Measurements from ENCODE around the gene LTBP3. TPM values are rescaled to one million over a fixed set of nuclear protein-coding genes. Genes with fewer than 3 reads are reported as not detected.
A peak's percentile ranks its signal among the peaks of the same experiment; 100 is the strongest.

Gene LTBP3
- total and polyA plus RNA-seq, 2 of the 13 experiments (the other 11 are each of a cell fraction or from before 2014, with no cell fraction given) = 12.2 to 68.1 TPM

DNA sequence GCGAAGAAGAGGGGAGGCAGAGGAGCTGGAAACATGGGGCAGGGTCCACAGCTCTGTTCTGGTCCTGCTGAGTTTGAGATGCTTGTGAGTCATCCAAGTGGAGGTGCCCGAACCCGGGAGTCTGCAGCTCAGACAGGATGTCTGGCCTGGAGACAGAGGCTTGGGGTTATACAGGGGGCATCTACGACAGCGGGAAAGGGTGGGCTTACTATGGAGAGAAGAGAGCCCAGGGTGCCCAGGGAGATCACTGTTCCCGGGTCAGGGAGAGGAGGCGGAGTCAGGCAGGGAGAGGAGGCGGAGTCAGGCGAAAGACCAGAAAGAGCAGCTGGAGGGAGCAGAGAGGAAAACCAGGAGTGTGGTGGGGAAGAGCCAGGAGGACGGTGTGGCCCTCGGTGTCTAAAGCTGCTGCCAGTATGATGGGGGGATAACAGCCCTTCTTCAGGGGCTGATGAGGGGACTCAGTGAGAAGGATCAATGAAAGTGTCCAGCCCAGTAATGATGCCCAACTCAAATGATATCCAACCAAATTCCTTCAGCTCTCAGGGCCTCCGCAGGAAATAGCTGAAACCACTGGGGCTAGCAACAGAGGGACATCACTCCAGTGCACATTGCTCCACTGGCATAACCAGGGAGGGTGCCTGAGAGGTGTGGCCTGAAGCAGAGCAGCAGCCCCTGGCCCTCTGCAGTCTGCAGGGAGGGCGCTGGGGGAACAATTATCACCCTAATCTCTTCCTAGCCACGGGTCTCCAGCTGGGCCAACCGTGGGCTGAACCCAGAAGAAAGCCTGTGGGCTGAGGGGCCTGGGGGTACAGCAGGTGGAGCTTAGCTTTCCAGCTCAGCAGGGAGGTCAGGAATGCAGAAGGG lies 2.6 kb upstream of the LTBP3 start (continued):
- TF ChIP-seq TBX2 (CRISPR knock-in tag; IDR thresholded peaks at IDR 0.05; ENCODE audit: borderline replicate concordance) = peak; percentile 16; the same call in 1 of the 2 replicates
- TF ChIP-seq, protein P1, sequence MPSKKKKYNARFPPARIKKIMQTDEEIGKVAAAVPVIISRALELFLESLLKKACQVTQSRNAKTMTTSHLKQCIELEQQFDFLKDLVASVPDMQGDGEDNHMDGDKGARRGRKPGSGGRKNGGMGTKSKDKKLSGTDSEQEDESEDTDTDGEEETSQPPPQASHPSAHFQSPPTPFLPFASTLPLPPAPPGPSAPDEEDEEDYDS (CRISPR knock-in tag; IDR thresholded peaks at IDR 0.05) = 0 out of 2 replicates have a peak, but pooled peaks have one; percentile 35
- TF ChIP-seq ZNF280B (CRISPR knock-in tag; IDR thresholded peaks at IDR 0.05; ENCODE audit: borderline replicate concordance) = 0 out of 2 replicates have a peak, but pooled peaks have one; percentile 17
- TF ChIP-seq ZNF326 (CRISPR knock-in tag; IDR thresholded peaks at IDR 0.05; ENCODE audit: borderline replicate concordance) = 0 out of 2 replicates have a peak, but pooled peaks have one; percentile 28
- TF ChIP-seq, protein P2, sequence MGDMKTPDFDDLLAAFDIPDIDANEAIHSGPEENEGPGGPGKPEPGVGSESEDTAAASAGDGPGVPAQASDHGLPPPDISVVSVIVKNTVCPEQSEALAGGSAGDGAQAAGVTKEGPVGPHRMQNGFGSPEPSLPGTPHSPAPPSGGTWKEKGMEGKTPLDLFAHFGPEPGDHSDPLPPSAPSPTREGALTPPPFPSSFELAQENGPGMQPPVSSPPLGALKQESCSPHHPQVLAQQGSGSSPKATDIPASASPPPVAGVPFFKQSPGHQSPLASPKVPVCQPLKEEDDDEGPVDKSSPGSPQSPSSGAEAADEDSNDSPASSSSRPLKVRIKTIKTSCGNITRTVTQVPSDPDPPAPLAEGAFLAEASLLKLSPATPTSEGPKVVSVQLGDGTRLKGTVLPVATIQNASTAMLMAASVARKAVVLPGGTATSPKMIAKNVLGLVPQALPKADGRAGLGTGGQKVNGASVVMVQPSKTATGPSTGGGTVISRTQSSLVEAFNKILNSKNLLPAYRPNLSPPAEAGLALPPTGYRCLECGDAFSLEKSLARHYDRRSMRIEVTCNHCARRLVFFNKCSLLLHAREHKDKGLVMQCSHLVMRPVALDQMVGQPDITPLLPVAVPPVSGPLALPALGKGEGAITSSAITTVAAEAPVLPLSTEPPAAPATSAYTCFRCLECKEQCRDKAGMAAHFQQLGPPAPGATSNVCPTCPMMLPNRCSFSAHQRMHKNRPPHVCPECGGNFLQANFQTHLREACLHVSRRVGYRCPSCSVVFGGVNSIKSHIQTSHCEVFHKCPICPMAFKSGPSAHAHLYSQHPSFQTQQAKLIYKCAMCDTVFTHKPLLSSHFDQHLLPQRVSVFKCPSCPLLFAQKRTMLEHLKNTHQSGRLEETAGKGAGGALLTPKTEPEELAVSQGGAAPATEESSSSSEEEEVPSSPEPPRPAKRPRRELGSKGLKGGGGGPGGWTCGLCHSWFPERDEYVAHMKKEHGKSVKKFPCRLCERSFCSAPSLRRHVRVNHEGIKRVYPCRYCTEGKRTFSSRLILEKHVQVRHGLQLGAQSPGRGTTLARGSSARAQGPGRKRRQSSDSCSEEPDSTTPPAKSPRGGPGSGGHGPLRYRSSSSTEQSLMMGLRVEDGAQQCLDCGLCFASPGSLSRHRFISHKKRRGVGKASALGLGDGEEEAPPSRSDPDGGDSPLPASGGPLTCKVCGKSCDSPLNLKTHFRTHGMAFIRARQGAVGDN (CRISPR knock-in tag; IDR thresholded peaks at IDR 0.05) = peak; percentile 38
